SH-SY5Y (cell line): ENCODE data around the gene ITPR2.

Experiments
- GATA2 ChIP-seq: IDR thresholded peaks from 2 replicates; pipeline ENCODE4 v1.6.1; 2011; ENCODE audit warnings: mild to moderate bottlenecking, low read depth, low read length
- GATA3 ChIP-seq: IDR thresholded peaks from 2 replicates; pipeline ENCODE4 v1.6.1; 2011; ENCODE audit warnings: low read depth, mild to moderate bottlenecking, low read length, moderate library complexity

GRCh38 chr12:26335651-26336050 is 497.3 kb downstream of the ITPR2 start:
- TF ChIP-seq GATA2 (no peak), GATA3 (no peak)
